RWPE2 (cell line): ENCODE data around the gene CFAP74.

Source experiments
- ATAC-seq: fragments of 200-7000 bp; cut with Tn5 transposase; 3 replicates; pipeline ENCODE4 v1.9.1; 2021; ENCODE audit warnings: low read depth
- DNase-seq: peaks from one replicate; pipeline ENCODE4 v3.0.0-alpha.2; 2020; ENCODE audit warnings: low spot score
- H3K27ac ChIP-seq: fragments of 450-650 bp; 2 replicates; pipeline ENCODE4 v1.5.1; 2017; ENCODE audit warnings: mild to moderate bottlenecking; ENCODE audit not compliant: poor library complexity, severe bottlenecking
- H3K27me3 ChIP-seq: fragments of 250-450 bp; sonication (Bioruptor Pico); 2 replicates; pipeline ENCODE4 v1.5.1; 2021; ENCODE audit warnings: mild to moderate bottlenecking, moderate library complexity; ENCODE audit not compliant: insufficient read depth, poor library complexity, severe bottlenecking
- H3K36me3 ChIP-seq: fragments of 250-450 bp; sonication (Bioruptor Pico); 2 replicates; pipeline ENCODE4 v1.5.1; 2020; ENCODE audit warnings: low read depth, mild to moderate bottlenecking, moderate library complexity
- H3K4me1 ChIP-seq: fragments of 250-450 bp; sonication (Bioruptor Pico); 2 replicates; pipeline ENCODE4 v1.5.1; 2021; ENCODE audit warnings: mild to moderate bottlenecking, moderate library complexity; ENCODE audit not compliant: insufficient read depth, poor library complexity, severe bottlenecking
- H3K4me3 ChIP-seq: fragments of 250-450 bp; sonication (Bioruptor Pico); 2 replicates; pipeline ENCODE4 v1.5.1; 2021; ENCODE audit warnings: mild to moderate bottlenecking, moderate library complexity; ENCODE audit not compliant: severe bottlenecking
- H3K9me3 ChIP-seq: fragments of 250-450 bp; sonication (Bioruptor Pico); 2 replicates; pipeline ENCODE4 v1.5.1; 2021; ENCODE audit warnings: mild to moderate bottlenecking, moderate library complexity; ENCODE audit not compliant: severe bottlenecking
- CTCF ChIP-seq: fragments of 450-650 bp; IDR thresholded peaks from one replicate; pipeline ENCODE4 v1.5.1; 2017; ENCODE audit warnings: mild to moderate bottlenecking, moderate library complexity; ENCODE audit not compliant: poor library complexity, severe bottlenecking

Gene CFAP74

GRCh38 chr1:2047749-2048729, 44.5 kb upstream of the CFAP74 start:
- ATAC-seq, result no peak
- Histone ChIP-seq H3K9me3 (no peaks in the 10 kb centered on the region), H3K27me3 (no peaks in the 10 kb centered on the region), H3K36me3 (no peaks in the 10 kb centered on the region), H3K4me3 (no peak overlapping the region), H3K4me1 (no peaks in the 10 kb centered on the region), H3K27ac (no peak overlapping the region)
- TF ChIP-seq CTCF, result no peak
- no peak for DNase-seq

DNA sequence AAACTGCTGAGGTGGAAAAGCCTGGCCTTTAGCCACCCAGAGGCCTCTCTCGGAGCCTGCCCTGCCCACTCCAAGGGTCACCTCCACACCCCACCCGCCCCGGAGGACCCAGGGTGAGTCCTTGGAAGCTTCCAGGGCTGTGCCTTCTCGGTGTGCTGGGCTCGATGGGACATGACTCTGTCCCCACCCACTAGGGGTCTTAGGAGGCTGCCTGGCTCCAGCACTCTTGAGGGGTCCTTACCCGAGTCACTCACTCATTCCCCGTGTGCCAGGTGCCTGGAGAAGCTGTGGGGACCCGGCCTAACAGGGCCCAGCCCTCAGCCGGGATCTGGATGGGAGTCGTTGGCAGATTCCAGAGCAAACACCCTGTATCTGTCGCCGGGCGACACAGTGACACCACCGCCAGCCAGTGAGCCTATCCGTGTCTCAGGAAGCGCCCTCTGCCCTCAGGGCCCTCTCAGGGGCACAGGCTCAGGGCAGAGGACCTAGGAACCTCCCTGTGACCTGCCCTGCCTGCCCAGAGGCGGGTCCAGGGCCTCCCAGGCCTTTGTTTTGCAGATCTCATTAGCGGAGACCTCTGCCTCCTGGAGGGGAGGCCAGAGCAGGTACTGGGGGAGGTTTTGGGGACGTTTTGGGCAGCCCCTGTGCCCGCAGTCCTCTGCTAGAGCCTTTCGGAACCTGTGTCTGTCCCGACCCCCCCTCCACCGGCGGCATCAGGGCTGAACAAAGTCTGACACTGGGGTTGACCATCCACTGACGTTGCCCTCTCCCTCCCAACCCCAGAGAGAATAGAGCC, 43.6 kb upstream of the CFAP74 start:
- DNase-seq (no peak), ATAC-seq (no peak)
- TF ChIP-seq CTCF, result no peak
- Histone ChIP-seq H3K27ac (no peak overlapping the region), H3K27me3 (no peaks in the 10 kb centered on the region), H3K4me1 (no peaks in the 10 kb centered on the region), H3K36me3 (no peaks in the 10 kb centered on the region), H3K9me3 (no peaks in the 10 kb centered on the region), H3K4me3 (no peak overlapping the region)

GRCh38 chr1:2046174-2046917, 42.8 kb upstream of the CFAP74 start:
- H3K27me3 ChIP-seq, result no peaks in the 10 kb centered on the region
- ATAC-seq, result peak; percentile 50
- no peaks in the 10 kb centered on the region for H3K9me3 ChIP-seq
- DNase-seq, result no peak
- no peaks in the 10 kb centered on the region for H3K4me1 ChIP-seq
- H3K36me3 ChIP-seq, result no peaks in the 10 kb centered on the region
- H3K4me3 ChIP-seq, result no peak overlapping the region
- TF ChIP-seq CTCF, result peak; percentile 78
- no peak overlapping the region for H3K27ac ChIP-seq

- no peaks in the 10 kb centered on the region for H3K4me1 ChIP-seq
- H3K27me3 ChIP-seq, result no peaks in the 10 kb centered on the region
- no peak for TF ChIP-seq CTCF
- ATAC-seq (no peak), DNase-seq (no peak)
- H3K27ac ChIP-seq, result no peak overlapping the region
- H3K36me3 ChIP-seq, result no peaks in the 10 kb centered on the region
- H3K9me3 ChIP-seq, result no peaks in the 10 kb centered on the region
- H3K4me3 ChIP-seq, result no peak overlapping the region
These were observed 42.0 kb upstream of the CFAP74 start for GRCh38 chr1:2045468-2046173.
